ENCODE data around the gene SF3B5. TPM values are rescaled to one million over a fixed set of nuclear protein-coding genes. Genes with fewer than 3 reads are reported as not detected.

Gene SF3B5
- total RNA-seq, 1 experiment from 2014 or later: 113 TPM

DNA sequence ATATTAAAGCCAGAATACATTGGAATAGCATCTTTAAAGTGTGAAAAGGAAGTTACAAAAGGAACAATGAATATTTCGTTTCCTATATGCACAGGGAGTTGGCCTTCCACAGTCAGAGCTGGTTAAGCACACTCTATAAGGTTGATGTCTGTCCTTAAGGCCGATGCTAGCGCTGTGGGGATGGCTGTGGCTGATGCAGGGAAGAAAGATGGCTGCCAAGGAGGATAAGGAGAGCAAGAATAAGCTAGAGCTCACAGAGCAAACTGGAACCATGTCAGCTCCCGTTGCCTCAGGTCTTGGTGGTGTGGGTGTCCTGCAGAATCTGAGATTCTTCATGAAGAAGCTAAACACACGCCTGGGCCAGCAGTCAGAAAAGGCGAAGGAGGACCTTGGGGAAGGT is 34.1 kb upstream of the SF3B5 start:
- no peak for TF ChIP-seq CTCF (IDR thresholded peaks at IDR 0.05; ENCODE audit: unreplicated experiment)
- H3K36me3 Mint-ChIP-seq (ENCODE audit: insufficient read depth, unreplicated experiment): no peaks in the 10 kb centered on the region
- peaks cover 2% of the 10 kb centered on the region for H3K9me3 Mint-ChIP-seq (ENCODE audit: low read depth, unreplicated experiment)
- DNase-seq: no peak
- BruUV-seq (replicated peaks): no TSS peak
- intact Hi-C loops (cut with micrococcal nuclease; ENCODE audit: unreplicated experiment): no loop called here
- no peaks in the 10 kb centered on the region for H3K27me3 Mint-ChIP-seq (ENCODE audit: unreplicated experiment)
- CTCF ChIA-PET: no interaction called here
- H3K27ac Mint-ChIP-seq (ENCODE audit: unreplicated experiment): no peak overlapping the region
- H3K4me3 Mint-ChIP-seq (ENCODE audit: low read depth, unreplicated experiment): no peak overlapping the region
- H3K4me1 Mint-ChIP-seq (ENCODE audit: low read depth, unreplicated experiment): peaks cover 13% of the 10 kb centered on the region

DNA sequence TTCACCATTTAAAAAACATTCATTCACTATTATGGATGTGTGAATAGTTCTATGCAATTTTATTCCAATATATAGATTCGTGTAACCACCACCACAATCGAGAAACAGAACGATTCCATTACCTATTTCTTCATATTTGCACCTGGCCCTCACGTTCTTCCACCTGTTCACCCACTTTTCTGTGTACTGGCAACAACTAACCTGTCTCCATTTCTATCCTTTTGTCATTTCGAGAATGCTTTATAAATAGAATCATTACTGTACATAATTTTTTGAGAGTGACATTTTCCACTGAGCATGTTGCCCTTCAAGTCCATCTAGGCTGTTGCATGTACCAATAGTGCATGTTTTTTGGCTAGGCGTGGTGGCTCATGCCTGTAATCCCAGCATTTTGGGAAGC is 31.7 kb upstream of the SF3B5 start:
- CTCF ChIA-PET: no interaction called here
- no peak for TF ChIP-seq CTCF (IDR thresholded peaks at IDR 0.05; ENCODE audit: unreplicated experiment)
- H3K27ac Mint-ChIP-seq (ENCODE audit: unreplicated experiment): no peak overlapping the region

DNA sequence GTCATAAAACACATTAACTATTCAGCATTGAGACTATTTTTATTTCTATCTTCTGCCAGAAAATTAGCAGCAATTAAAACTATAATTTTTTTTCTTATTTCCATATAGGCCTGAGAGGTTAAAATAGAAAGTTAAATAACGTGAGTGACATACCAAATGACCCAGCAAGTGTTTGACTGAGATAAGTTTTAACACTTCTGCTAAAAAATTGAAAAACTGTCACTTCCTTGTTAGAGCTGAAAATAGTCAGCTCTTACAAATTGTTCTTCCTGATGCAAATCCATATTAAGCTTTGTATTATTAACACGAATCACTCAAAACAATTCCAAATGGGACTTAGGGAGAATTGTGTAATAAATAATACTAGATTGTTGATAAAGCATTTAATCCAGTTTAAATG is 28.5 kb upstream of the SF3B5 start:
- no peaks in the 10 kb centered on the region for H3K4me1 Mint-ChIP-seq (ENCODE audit: low read depth, unreplicated experiment)
- no peak overlapping the region for H3K4me3 Mint-ChIP-seq (ENCODE audit: low read depth, unreplicated experiment)
- CTCF ChIA-PET: interaction anchor here (1.4 kb wide), 1 partner anchor 20 kb away, joined by 3 read pairs; no protein-coding TSS in a partner anchor
- no TSS peak for BruUV-seq (replicated peaks)
- no peaks in the 10 kb centered on the region for H3K36me3 Mint-ChIP-seq (ENCODE audit: insufficient read depth, unreplicated experiment)
- peaks cover 2% of the 10 kb centered on the region for H3K9me3 Mint-ChIP-seq (ENCODE audit: low read depth, unreplicated experiment)
- H3K27ac Mint-ChIP-seq (ENCODE audit: unreplicated experiment): no peak overlapping the region
- intact Hi-C loops (cut with micrococcal nuclease; ENCODE audit: unreplicated experiment): no loop called here
- no peak for TF ChIP-seq CTCF (IDR thresholded peaks at IDR 0.05; ENCODE audit: unreplicated experiment)
- no peak for DNase-seq
- no peaks in the 10 kb centered on the region for H3K27me3 Mint-ChIP-seq (ENCODE audit: unreplicated experiment)

More for the DNA sequence above, 31.7 kb upstream of the SF3B5 start:
- BruUV-seq (replicated peaks): no TSS peak
- no peak for DNase-seq
- Mint-ChIP-seq H3K4me1 (ENCODE audit: low read depth, unreplicated experiment) (peaks cover 13% of the 10 kb centered on the region), H3K4me3 (ENCODE audit: low read depth, unreplicated experiment) (no peak overlapping the region), H3K36me3 (ENCODE audit: insufficient read depth, unreplicated experiment) (no peaks in the 10 kb centered on the region), H3K27me3 (ENCODE audit: unreplicated experiment) (no peaks in the 10 kb centered on the region), H3K9me3 (ENCODE audit: low read depth, unreplicated experiment) (peaks cover 2% of the 10 kb centered on the region)
- intact Hi-C loops (cut with micrococcal nuclease; ENCODE audit: unreplicated experiment): no loop called here

- CTCF ChIA-PET: interaction anchor here (1.4 kb wide), 1 partner anchor 20 kb away, joined by 3 read pairs; no protein-coding TSS in a partner anchor
- Mint-ChIP-seq H3K4me1 (ENCODE audit: low read depth, unreplicated experiment) (no peaks in the 10 kb centered on the region), H3K36me3 (ENCODE audit: insufficient read depth, unreplicated experiment) (no peaks in the 10 kb centered on the region), H3K27me3 (ENCODE audit: unreplicated experiment) (no peaks in the 10 kb centered on the region), H3K9me3 (ENCODE audit: low read depth, unreplicated experiment) (peaks cover 2% of the 10 kb centered on the region), H3K4me3 (ENCODE audit: low read depth, unreplicated experiment) (no peak overlapping the region), H3K27ac (ENCODE audit: unreplicated experiment) (no peak overlapping the region)
- no peak for DNase-seq
- TF ChIP-seq CTCF (IDR thresholded peaks at IDR 0.05; ENCODE audit: unreplicated experiment): no peak
- BruUV-seq (replicated peaks): no TSS peak
- intact Hi-C loops (cut with micrococcal nuclease; ENCODE audit: unreplicated experiment): no loop called here
Measured at GRCh38 chr6:144123421-144123820, 28.0 kb upstream of the SF3B5 start.

All from Calu3 (cell line).